Measurements from ENCODE around the gene GPC3.

GRCh38 chrX:133638285-133638684 lies 347.1 kb downstream of the GPC3 start:
- TF ChIP-seq CTCF (IDR thresholded peaks at IDR 0.05; ENCODE audit: extremely low read depth in 1 of 2, insufficient read depth in 1 of 2, low read depth in 1 of 2, low read length in 2 of 2) = no peak
- TF ChIP-seq EZH2 (IDR thresholded peaks at IDR 0.05; ENCODE audit: borderline replicate concordance, low read depth, low read length, severe bottlenecking) = no peak
- TF ChIP-seq POLR2AphosphoS5 (IDR thresholded peaks at IDR 0.05; ENCODE audit: insufficient read depth, low read depth, low read length) = no peak
- TF ChIP-seq GATA2 (IDR thresholded peaks at IDR 0.05; ENCODE audit: insufficient read depth, insufficient read length, low read depth, low read length) = no peak
- no peak for TF ChIP-seq MYC (IDR thresholded peaks at IDR 0.05; ENCODE audit: low read depth, low read length)
- TF ChIP-seq POLR2A (IDR thresholded peaks at IDR 0.05; ENCODE audit: low read depth, low read length) = no peak
